HCT116 (cell line): Measurements from ENCODE around the gene RPS6KC1.

Experiments
- ATF3 ChIP-seq: IDR thresholded peaks from 2 replicates; pipeline ENCODE4 v1.6.1; 2012
- CEBPB ChIP-seq: IDR thresholded peaks from 2 replicates; pipeline ENCODE4 v1.6.1; 2012; ENCODE audit warnings: low read depth
- EGR1 ChIP-seq: IDR thresholded peaks from 2 replicates; pipeline ENCODE4 v1.6.1; 2012; ENCODE audit warnings: low read depth
- EZH2phosphoT487 ChIP-seq: fragments of 200-600 bp; IDR thresholded peaks from 2 replicates; pipeline ENCODE4 v1.6.1; 2018; ENCODE audit warnings: antibody characterized with exemption, borderline replicate concordance
- JUND ChIP-seq: IDR thresholded peaks from 2 replicates; pipeline ENCODE4 v1.6.1; 2012
- POLR2AphosphoS5 ChIP-seq: IDR thresholded peaks from 2 replicates; pipeline ENCODE4 v1.6.1; 2011; ENCODE audit warnings: mild to moderate bottlenecking, low read depth, low read length, moderate library complexity
- RAD21 ChIP-seq: IDR thresholded peaks from 2 replicates; pipeline ENCODE4 v1.6.1; 2012; ENCODE audit warnings: low read depth, mild to moderate bottlenecking
- REST ChIP-seq: IDR thresholded peaks from 2 replicates; pipeline ENCODE4 v1.6.1; 2012; ENCODE audit warnings: low read depth
- TCF7L2 ChIP-seq: IDR thresholded peaks from 2 replicates; pipeline ENCODE4 v1.7.0; 2011; ENCODE audit warnings: borderline replicate concordance, inconsistent platforms; ENCODE audit not compliant: insufficient read depth, insufficient read length; ENCODE audit errors: extremely low read depth
- TF ChIP-seq, protein P1 (sequence below), 3 experiments: fragments of 200-600 bp in 1 of 3; sonication (generic) in 1 of 3; IDR thresholded peaks in 2 of 3; conservative IDR thresholded peaks in 1 of 3; 2 replicates each; pipeline ENCODE4 v1.5.1; 2012 to 2017; ENCODE audit warnings: low read depth in 2 of 3, low read length in 2 of 3, antibody characterized with exemption in 1 of 3, borderline replicate concordance in 1 of 3, control low read depth in 1 of 3, mild to moderate bottlenecking in 1 of 3, mixed read lengths in 1 of 3, mixed run types in 1 of 3, moderate library complexity in 1 of 3; ENCODE audit not compliant: insufficient read depth in 1 of 3

DNA sequence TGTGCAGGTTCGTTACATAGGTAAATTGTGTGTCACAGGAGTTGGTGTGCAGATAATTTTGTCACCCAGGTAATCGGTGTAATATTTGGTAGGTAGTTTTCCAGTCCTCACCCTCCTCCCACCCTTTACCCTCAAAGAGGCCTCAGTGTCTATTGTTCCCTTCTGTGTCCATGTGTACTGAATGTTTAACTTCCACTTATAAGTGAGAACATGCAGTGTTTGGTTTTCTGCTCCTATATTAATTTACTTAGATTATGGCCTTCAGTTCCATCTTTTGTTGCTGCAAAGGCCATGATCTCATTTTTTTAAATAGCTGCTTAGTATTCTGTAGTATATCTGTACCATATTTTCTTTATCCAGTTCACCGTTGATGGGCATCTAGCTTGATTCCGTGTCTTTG lies 87.3 kb downstream of the RPS6KC1 start:
- TF ChIP-seq, protein P1, sequence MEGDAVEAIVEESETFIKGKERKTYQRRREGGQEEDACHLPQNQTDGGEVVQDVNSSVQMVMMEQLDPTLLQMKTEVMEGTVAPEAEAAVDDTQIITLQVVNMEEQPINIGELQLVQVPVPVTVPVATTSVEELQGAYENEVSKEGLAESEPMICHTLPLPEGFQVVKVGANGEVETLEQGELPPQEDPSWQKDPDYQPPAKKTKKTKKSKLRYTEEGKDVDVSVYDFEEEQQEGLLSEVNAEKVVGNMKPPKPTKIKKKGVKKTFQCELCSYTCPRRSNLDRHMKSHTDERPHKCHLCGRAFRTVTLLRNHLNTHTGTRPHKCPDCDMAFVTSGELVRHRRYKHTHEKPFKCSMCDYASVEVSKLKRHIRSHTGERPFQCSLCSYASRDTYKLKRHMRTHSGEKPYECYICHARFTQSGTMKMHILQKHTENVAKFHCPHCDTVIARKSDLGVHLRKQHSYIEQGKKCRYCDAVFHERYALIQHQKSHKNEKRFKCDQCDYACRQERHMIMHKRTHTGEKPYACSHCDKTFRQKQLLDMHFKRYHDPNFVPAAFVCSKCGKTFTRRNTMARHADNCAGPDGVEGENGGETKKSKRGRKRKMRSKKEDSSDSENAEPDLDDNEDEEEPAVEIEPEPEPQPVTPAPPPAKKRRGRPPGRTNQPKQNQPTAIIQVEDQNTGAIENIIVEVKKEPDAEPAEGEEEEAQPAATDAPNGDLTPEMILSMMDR (IDR thresholded peaks at IDR 0.05 in 2 of 3, conservative IDR thresholded peaks at IDR 0.05 in 1 of 3; ENCODE audit: borderline replicate concordance in 1 of 3, insufficient read depth in 1 of 3, low read depth in 2 of 3, low read length in 2 of 3): no peak
- TF ChIP-seq RAD21 (no peak), EGR1 (no peak), TCF7L2 (no peak), ATF3 (no peak), REST (no peak), EZH2phosphoT487 (no peak), POLR2AphosphoS5 (no peak), CEBPB (no peak), JUND (no peak)
